Stimulated activated CD8-positive, alpha-beta memory T cell treated with anti-CD3 and anti-CD28 coated beads, Interleukin-2, amount 100 ng/mL, for 1 hour (primary cell): Measurements from ENCODE around the gene CHIA.

Source experiments
- DNase-seq, 2 donors: peaks; one replicate each; pipeline ENCODE4 v3.0.0-alpha.2; 2020; ENCODE audit warnings: low read depth in 2 of 2

Gene CHIA

DNA sequence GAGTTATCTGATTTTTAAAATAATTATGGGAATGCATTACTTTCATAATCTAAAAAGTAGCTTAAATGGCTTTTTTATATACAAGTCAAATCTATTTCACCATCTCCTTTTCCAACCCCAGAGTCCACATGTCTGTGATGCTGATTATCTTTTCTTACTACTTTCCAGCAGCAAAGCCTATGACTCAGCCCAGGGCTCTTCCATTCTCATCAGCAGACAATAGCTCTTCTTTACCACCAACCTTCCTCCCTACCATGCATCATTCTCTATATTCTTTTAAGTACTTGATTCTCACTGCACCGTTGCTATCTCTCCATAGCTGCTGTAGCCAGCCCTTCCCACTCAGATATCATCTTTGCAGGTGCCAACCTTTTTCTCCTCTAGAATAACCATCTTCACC lies 75.6 kb downstream of the CHIA start:
- DNase-seq = no peak

DNA sequence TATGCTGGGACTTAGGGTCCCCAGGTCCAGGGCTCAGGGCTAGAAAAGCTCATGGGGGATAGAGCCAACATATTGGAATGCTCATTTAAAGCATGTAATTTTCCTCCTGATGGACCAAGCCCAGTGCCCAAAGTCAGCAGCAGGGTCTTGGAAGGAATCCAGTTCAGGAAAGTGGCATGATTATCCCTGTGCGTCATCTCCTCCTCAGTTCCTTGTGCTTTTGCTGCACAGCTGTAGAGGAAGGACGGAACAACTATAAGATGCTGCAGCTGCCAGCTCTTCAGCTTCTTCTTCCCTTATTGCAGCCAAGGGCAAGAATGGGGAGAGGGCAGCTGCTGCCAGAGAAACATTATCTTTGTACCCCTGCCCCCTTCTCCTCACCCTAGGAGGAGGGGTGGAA lies 78.5 kb downstream of the CHIA start:
- DNase-seq = no peak

DNA sequence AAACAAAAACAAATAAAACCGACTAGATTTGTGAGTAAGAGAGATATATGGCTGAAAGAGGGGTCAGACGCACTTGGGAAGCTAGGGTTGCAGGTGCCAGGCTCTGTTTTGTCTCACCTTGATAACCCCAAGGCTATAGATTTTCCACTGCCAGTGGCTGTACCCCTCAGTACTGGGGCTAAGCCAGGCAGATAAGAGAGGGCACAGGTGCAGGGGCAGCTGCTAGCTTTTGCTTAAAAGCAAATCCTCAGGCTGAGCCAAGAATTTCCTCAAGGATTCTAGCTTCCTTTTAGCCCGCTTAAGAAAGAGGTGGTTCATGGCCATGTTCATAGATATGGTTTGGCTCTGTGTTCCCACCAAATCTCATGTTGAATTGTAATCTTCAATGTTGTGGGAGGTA lies 79.0 kb downstream of the CHIA start:
- DNase-seq = no peak
